Fibroblast of upper back skin (primary cell): ENCODE results near the gene ATF7.

Source experiments
- DNase-seq: peaks from one replicate; pipeline ENCODE4 v3.0.0-alpha.2; 2013

The ATF7 gene

GRCh38 chr12:53499266-53500141, 126.7 kb downstream of the ATF7 start, which contains the start of gene MAP3K12:
TSS of gene MAP3K12 (minus strand) at chr12:53499458. CDS start at chr12:53487391, 12,067 bp downstream.
- DNase-seq, result peak; percentile 48

GRCh38 chr12:53498235-53498630, 127.9 kb downstream of the ATF7 start:
- no peak for DNase-seq

DNA sequence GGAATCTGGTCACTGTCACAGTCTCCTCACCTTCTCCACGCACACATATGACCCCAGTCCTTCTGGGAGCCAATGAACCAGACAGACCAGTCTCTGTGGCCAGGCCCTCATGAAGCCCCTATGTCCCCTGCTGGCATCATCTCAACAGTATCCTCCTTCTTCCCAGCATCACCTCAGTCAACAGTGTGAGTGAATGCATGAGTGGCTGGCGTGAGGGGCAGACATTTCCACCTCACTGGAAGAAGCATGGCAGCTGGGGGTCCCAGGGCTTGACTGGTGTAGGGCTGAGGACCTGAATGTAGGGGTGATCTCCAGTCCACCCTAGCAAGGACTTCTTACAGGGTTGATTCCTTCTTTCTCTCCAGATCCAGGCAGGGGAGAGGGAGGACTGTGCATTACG, 128.7 kb downstream of the ATF7 start:
- no peak for DNase-seq

- DNase-seq, result no peak
Observed at GRCh38 chr12:53496752-53497032, 129.5 kb downstream of the ATF7 start.

- DNase-seq, result peak; percentile 73
Observed at GRCh38 chr12:53495903-53496751, 130.1 kb downstream of the ATF7 start.

DNA sequence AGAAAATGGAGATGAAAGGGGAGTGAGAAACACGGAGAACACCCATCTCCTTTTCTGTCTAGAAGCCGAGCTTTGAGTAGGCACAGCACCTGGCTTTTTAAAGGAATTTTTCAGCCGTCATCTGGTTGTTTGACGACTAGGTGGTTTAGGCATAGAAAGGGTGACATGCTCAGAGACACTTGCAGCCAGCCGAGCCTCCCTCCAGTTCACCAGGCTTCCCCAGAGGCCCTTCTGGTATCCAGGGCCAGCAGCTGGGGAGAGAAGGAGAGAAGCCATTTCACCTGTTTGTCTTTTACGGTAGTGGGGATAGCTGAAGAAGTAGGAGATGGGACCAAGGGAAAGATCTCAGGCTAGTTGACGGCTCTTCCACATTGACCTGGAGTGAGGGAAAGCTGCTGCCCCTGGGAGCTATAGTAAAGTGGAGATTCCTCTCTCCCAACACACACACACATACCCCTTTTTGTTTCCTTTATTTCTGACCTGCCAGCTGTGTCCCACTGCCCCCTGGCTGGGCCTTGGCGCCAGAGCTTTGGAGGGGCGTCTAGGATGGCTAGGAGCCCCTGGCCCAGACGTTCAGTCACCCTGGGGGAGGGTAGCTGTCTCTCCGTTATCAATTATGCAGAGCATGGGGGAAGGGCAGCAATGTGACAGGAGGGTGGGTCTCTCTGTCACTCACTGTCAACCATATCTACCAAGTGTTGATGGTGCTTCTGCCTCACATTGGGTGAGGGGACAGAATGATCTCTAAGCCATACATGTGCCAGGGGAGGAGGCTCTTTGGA, 132.4 kb downstream of the ATF7 start:
- DNase-seq, result no peak

- DNase-seq, result peak; percentile 88
Observed at GRCh38 chr12:53492830-53493609, 133.2 kb downstream of the ATF7 start.

- no peak for DNase-seq
Observed at GRCh38 chr12:53492188-53492587, 134.0 kb downstream of the ATF7 start.

GRCh38 chr12:53489242-53489864, 136.8 kb downstream of the ATF7 start:
- no peak for DNase-seq

DNA sequence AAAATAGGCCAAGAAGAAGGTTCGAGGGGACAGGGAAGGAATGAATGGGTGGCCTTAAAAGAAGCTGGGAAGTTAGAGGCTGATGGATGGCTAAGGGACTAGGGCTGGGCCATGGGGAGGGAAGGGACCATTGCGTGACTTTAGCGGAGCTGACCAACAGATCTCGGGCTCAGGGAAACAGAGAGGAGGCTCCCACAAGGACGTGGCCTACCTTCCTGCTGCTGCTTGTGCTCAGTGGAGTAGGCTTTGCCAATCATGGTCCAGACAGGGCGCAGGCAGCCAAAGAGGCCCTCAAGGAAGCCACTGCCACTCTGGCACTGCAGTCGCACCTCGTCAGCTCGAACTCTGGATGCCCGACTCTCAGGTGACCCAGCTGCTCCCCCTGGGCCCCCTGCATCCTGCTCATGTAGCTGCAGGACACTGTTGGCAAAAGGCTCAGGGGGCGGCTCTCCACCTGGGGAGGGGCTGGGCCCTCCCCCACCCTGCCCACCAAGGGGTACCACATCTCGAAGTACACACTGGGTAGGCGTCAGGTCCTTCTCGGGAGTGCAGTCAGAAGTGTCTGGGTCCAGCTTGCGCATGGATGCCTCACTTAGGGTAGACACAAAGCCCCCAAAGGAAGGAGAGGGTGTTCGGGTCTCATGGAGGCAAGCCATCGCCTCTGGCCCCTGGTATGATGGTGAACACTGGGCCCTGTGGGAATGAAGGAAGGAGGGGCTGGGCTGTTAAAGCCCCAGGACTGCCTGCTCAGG, 139.3 kb downstream of the ATF7 start:
- DNase-seq, result no peak

GRCh38 chr12:53485955-53486735, 140.0 kb downstream of the ATF7 start:
- DNase-seq, result no peak

DNA sequence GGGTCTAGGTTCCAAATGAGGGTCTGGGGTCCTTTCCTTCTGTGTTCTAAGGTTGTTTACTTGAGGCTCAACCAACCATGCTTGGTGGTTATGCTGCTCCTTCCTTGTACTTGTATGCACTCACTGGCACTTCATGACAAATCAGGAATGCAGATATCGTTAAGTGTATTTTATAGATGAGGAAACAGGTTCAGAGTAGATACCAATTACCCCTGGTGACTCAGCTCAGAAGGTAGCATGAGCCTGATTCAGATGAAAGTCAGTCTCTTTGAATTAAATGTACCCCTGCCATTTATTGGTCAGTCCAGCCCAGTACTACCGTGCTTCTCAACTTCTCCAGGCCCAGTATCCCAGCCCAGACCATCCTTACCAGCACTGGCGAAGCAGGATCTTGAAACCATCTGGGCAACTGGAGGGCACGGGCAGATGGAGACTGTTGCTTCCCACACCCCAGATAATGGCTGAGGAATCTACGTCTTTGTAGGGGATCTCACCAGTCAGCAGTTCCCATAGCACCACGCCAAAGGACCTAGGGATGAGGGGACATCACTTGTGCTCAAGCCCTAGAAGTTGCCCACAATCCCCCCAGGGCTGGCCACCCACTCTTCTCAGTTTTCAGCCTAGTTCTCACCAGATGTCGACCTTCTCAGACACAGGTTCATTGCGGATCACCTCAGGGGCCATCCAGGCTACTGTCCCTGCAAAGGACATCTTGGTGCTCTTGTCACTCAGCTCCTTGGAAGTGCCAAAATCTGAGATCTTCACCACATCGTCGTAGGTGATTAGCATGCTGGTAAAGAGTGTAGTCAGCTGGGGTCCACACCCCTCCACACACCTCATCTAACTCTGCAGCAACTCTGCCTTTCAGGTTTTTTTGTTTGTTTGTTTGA, 141.3 kb downstream of the ATF7 start:
- DNase-seq, result no peak

DNA sequence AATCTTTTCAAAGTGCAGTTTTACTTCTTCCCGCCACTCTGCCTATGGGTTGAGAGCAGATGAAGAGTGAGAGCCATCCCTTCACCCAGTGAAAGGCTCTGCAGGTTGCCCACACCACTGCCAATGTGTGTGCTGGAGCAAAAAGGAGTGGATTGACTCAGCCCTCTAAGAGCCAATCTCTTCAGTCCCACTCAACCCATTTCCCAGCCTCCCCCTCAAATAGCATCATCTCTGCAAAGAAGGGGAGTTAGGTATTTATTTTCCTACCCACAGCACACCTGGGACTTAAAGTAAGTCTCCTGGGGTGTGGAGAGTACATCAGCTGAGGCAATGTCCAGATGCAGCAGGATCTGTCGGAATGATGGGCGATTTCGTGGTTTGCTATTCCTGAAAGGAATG, 142.2 kb downstream of the ATF7 start:
- DNase-seq, result no peak

- DNase-seq, result no peak
Observed at GRCh38 chr12:53483225-53483978, 142.8 kb downstream of the ATF7 start.

DNA sequence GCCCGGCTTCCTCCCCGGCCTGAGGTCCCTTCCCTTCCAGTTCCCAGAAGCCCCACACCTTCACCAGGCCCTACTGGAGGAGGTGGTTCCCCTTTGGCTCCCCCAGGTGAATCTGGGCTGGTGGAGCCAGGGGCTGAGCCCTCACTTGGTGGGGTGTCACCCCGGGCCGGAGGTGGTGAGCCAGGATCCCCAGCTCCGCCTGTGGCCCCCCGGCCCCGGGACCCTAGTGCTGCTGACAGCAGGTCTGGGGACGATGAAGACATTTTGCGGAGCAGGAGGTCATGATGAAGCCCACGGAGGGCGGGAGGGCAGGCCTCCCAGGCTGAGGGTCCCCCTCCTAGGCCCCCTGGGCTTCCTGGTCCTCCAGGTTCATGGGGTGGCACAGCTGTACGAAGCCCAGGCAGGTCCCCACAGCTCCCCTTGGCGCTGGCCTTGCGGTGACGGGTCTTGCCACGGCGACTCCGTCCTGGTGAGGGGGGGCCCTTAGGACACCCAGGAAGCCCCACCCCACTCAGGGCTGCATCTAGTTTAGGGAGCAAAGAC, 143.5 kb downstream of the ATF7 start:
- DNase-seq, result no peak

- DNase-seq, result peak; percentile 37
Observed at GRCh38 chr12:53481939-53482586, 144.1 kb downstream of the ATF7 start.

DNA sequence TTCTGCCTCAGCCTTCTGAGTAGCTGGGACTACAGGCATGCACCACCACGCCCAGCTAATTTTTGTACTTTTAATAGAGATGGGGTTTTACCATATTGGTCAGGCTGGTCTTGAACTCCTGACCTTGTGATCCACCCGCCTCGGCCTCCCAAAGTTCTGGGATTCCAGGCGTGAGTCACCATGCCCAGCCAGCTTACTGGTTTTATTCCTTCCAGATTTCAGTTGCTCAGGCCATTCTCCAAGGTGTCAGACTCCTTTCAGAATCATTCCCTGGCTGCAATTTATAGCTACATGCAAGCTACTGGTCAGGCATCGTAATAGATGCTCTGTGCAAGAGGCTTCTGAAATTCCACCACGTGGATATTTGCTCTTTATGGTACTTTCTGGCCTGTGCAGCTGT, 144.7 kb downstream of the ATF7 start:
- DNase-seq, result peak; percentile 51
